Endothelial cell (in vitro differentiated cells): ENCODE measurements around the gene KDM5C. TPM values are rescaled to one million over a fixed set of nuclear protein-coding genes. Genes with fewer than 3 reads are reported as not detected.

Source experiments
- DNase-seq: peaks from one replicate; pipeline ENCODE4 v3.0.0; 2021; ENCODE audit warnings: low spot score
- H3K27ac Mint-ChIP-seq: one replicate; pipeline ENCODE4 v1.8.0; 2021; ENCODE audit warnings: mixed read lengths, inconsistent platforms; ENCODE audit not compliant: unreplicated experiment
- H3K27me3 Mint-ChIP-seq: one replicate; pipeline ENCODE4 v1.8.0; 2021; ENCODE audit warnings: mild to moderate bottlenecking, moderate library complexity, mixed read lengths, inconsistent platforms; ENCODE audit not compliant: unreplicated experiment
- H3K36me3 Mint-ChIP-seq: one replicate; pipeline ENCODE4 v1.8.0; 2021; ENCODE audit warnings: mild to moderate bottlenecking, low read depth, mixed read lengths, inconsistent platforms; ENCODE audit not compliant: unreplicated experiment
- H3K4me1 Mint-ChIP-seq: one replicate; pipeline ENCODE4 v1.8.0; 2021; ENCODE audit warnings: mild to moderate bottlenecking, mixed read lengths, inconsistent platforms; ENCODE audit not compliant: unreplicated experiment
- H3K4me3 Mint-ChIP-seq: one replicate; pipeline ENCODE4 v1.8.0; 2021; ENCODE audit warnings: mild to moderate bottlenecking, mixed read lengths, inconsistent platforms; ENCODE audit not compliant: unreplicated experiment
- H3K9me3 Mint-ChIP-seq: one replicate; pipeline ENCODE4 v1.8.0; 2021; ENCODE audit warnings: mixed read lengths, inconsistent platforms; ENCODE audit not compliant: unreplicated experiment
- total RNA-seq: library from RNA; stranded (reverse); fragmentation: NEBNext Ultra II Directional; extraction: Animal tissue kit (Norgen Biotek cat#: 25700); gene quantifications from one replicate; pipeline ENCODE4 v1.2.1, GENCODE V29; 2021; ENCODE audit not compliant: unreplicated experiment
- TF ChIP-seq, protein P1 (sequence below): fragments of 200-600 bp; sonication (generic); IDR thresholded peaks from one replicate; pipeline ENCODE4 v1.5.0; 2021; ENCODE audit warnings: antibody characterized with exemption; ENCODE audit not compliant: unreplicated experiment

Gene KDM5C
- total RNA-seq, 1 donor from 2014 or later: 132 TPM

DNA sequence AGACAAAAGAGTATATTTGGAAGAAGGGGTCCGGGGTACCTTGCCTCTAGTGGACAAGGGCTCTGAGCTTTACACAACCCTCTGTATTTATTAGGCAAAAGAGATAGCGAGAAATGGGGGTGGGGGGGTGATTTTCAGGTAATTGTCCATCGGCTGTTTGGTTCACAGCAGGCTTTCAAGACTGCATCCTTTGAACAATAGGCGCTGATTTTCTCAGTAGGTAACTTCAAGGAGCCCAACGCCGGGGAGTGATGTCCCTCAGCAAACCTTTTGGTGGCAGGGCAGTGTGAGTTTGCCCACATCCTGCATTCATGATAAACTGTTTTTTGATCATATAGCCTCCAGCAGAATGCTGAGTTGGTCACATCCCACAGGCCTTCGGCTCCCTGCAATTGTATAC lies 61.6 kb downstream of the KDM5C start:
- Mint-ChIP-seq H3K27ac (no peak overlapping the region), H3K36me3 (no peaks in the 10 kb centered on the region), H3K27me3 (peaks cover 2% of the 10 kb centered on the region), H3K9me3 (no peaks in the 10 kb centered on the region), H3K4me3 (no peak overlapping the region), H3K4me1 (peaks cover 4% of the 10 kb centered on the region)
- TF ChIP-seq, protein P1, sequence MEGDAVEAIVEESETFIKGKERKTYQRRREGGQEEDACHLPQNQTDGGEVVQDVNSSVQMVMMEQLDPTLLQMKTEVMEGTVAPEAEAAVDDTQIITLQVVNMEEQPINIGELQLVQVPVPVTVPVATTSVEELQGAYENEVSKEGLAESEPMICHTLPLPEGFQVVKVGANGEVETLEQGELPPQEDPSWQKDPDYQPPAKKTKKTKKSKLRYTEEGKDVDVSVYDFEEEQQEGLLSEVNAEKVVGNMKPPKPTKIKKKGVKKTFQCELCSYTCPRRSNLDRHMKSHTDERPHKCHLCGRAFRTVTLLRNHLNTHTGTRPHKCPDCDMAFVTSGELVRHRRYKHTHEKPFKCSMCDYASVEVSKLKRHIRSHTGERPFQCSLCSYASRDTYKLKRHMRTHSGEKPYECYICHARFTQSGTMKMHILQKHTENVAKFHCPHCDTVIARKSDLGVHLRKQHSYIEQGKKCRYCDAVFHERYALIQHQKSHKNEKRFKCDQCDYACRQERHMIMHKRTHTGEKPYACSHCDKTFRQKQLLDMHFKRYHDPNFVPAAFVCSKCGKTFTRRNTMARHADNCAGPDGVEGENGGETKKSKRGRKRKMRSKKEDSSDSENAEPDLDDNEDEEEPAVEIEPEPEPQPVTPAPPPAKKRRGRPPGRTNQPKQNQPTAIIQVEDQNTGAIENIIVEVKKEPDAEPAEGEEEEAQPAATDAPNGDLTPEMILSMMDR: no peak
- DNase-seq: no peak

DNA sequence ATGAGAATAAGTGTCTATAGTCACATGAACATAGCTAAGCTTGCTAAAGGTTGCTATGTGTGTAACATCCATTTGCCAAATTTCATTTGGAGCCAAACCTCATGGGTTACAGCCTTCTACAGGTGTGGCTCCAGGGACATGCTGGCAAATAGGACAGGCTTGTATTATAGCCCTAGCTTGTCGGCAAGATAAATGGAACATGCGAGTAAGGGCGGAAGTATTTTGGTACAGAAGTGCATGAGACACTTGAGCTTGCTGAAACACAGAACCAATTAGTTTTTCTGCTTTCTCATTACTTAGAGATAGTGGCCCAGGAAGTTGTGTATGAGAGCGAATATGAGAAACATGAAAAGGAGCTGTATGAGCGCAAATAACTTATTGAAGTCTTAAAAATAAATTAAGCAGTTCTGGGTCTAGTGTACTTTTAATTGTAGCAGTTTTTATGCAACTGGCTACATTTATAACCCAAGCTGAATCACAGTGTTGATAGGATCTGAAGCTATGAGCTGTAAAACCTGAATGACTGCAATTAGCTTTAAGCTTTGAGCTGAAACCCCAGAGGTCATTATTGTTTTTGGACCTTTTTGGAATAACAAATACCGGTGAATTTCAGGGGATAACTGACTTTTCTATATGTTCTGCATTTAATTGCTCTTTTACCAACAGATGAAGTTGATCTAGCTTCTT lies 64.6 kb downstream of the KDM5C start:
- Mint-ChIP-seq H3K4me3 (no peak overlapping the region), H3K36me3 (no peaks in the 10 kb centered on the region), H3K27me3 (peaks cover 6% of the 10 kb centered on the region), H3K4me1 (peaks cover 4% of the 10 kb centered on the region), H3K9me3 (no peaks in the 10 kb centered on the region), H3K27ac (no peak overlapping the region)
- TF ChIP-seq, protein P1: no peak
- DNase-seq: no peak

DNA sequence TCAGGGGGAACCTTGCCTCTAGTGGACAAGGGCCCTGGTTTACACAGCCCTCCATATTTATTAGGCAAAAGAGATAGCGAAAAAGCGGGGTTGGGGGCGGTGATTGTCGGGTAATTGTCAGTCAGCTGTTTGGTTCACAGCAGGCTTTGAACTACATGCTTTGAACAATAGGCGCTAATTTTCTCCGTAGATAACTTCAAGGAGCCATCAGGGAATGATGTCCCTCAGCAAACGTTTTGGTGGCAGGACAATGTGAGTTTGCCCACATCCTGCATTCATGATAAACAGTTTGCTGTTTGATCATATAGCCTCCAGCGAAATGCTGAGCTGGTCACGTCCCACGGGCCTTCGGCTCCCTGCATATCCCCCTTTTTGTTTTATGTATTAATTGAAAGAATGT lies 65.8 kb downstream of the KDM5C start:
- Mint-ChIP-seq H3K36me3 (no peaks in the 10 kb centered on the region), H3K4me1 (peaks cover 4% of the 10 kb centered on the region), H3K27ac (no peak overlapping the region), H3K27me3 (peaks cover 6% of the 10 kb centered on the region), H3K9me3 (no peaks in the 10 kb centered on the region), H3K4me3 (no peak overlapping the region)
- DNase-seq: no peak
- TF ChIP-seq, protein P1: no peak

DNA sequence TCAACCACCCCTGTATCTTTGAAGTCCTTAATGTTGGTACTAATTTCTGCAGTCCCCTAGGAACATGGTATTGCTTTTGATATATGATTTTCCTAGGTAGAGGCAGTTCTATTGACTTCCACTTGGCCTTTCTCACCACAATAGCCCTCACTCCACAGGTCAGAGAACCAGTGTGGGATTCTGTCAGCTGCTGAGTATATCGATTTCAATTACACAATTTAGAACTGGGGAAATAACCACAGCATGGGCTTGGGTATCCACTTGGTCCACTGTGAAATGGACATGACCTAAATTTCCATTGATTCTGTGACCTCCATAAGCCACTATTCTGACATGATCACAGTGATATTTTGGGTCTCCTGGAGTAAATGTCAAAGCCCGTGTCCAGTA lies 68.8 kb downstream of the KDM5C start:
- TF ChIP-seq, protein P1: no peak
- no peak for DNase-seq
- H3K27me3 Mint-ChIP-seq: peaks cover 6% of the 10 kb centered on the region
- peaks cover 5% of the 10 kb centered on the region for H3K36me3 Mint-ChIP-seq
- H3K9me3 Mint-ChIP-seq: no peaks in the 10 kb centered on the region
- no peak overlapping the region for H3K4me3 Mint-ChIP-seq
- no peak overlapping the region for H3K27ac Mint-ChIP-seq
- H3K4me1 Mint-ChIP-seq: peaks cover 4% of the 10 kb centered on the region

DNA sequence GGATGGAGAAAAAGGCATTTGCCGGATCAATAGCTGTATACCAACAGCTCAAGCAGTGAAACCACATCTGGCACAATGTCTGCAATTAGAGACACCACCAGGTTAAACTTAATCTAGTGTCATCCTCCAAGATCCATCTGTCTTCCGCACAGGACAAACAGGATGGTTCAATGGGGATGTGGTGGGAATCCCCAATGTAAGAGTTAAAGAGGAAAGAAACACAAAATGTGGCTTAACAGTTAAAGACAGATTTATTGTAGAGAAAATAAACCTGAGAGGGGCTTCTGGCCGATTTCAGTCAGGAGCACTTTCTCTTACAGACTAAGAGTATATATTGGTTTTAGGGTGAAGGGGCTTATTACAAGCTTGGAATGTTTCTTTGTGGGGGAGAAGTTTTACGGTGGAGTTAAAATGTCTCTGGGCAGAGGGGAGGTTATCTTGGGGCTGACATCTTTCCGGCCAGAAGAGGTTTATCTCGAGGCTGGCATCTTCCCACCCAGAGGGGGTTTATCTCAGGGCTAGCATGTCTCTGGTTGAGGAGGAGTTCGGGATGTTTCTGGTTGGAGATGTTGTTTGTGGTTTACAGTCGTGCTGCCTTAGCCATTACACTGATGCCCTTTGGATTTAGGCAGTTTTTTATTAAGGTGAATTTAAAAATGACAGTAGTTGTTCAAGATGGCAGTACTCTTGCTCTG lies 69.3 kb downstream of the KDM5C start:
- Mint-ChIP-seq H3K27me3 (peaks cover 6% of the 10 kb centered on the region), H3K36me3 (peaks cover 5% of the 10 kb centered on the region), H3K27ac (no peak overlapping the region), H3K4me1 (peaks cover 4% of the 10 kb centered on the region), H3K9me3 (no peaks in the 10 kb centered on the region), H3K4me3 (no peak overlapping the region)
- DNase-seq: no peak
- TF ChIP-seq, protein P1: no peak
